HepG2 (cell line): Measurements from ENCODE around the gene NRP1.

Source experiments
- ARID2 ChIP-seq: sonication (generic); formaldehyde crosslinking; IDR thresholded peaks from 2 replicates; pipeline ENCODE4 v1.8.1; 2022; ENCODE audit warnings: mild to moderate bottlenecking, missing genetic modification reagents, borderline replicate concordance
- CHD2 ChIP-seq: IDR thresholded peaks from 2 replicates; pipeline ENCODE4 v1.6.1; 2011; ENCODE audit warnings: low read depth, low read length, improper control_type of control experiment
- CTCF ChIP-seq: sonication (generic); formaldehyde crosslinking; IDR thresholded peaks from 2 replicates; pipeline ENCODE4 v1.5.0; 2020; ENCODE audit warnings: mild to moderate bottlenecking, missing genetic modification reagents, moderate library complexity
- HMG20B ChIP-seq: conservative IDR thresholded peaks from 2 replicates; pipeline ENCODE4 v1.6.1; 2016; ENCODE audit warnings: missing genetic modification reagents, missing compliant biosample characterization
- KDM6A ChIP-seq: IDR thresholded peaks from 2 replicates; pipeline ENCODE4 v1.6.1; 2016; ENCODE audit warnings: low read depth
- MED1 ChIP-seq: sonication (generic); formaldehyde crosslinking; IDR thresholded peaks from 2 replicates; pipeline ENCODE4 v1.4.0; 2020; ENCODE audit warnings: missing genetic modification reagents
- MYC ChIP-seq: sonication (generic); formaldehyde crosslinking; IDR thresholded peaks from 2 replicates; pipeline ENCODE4 v1.9.0; 2021; ENCODE audit warnings: missing genetic modification reagents, borderline replicate concordance
- POLR2A ChIP-seq, 2 experiments: IDR thresholded peaks; 2 replicates each; pipeline ENCODE4 v1.6.1; 2011; ENCODE audit warnings: low read depth in 2 of 2, low read length in 2 of 2, mild to moderate bottlenecking in 1 of 2, moderate library complexity in 1 of 2; ENCODE audit not compliant: insufficient read depth in 1 of 2
- SMAD3 ChIP-seq: sonication (generic); formaldehyde crosslinking; IDR thresholded peaks from 2 replicates; pipeline ENCODE4 v1.4.0; 2020; ENCODE audit warnings: missing genetic modification reagents
- ZNF704 ChIP-seq: sonication (generic); formaldehyde crosslinking; IDR thresholded peaks from 2 replicates; pipeline ENCODE4 v1.8.1; 2023; ENCODE audit warnings: mild to moderate bottlenecking, inconsistent platforms, moderate library complexity, missing genetic modification reagents, borderline replicate concordance

- no peak for TF ChIP-seq MYC (CRISPR knock-in tag)
- no peak for TF ChIP-seq SMAD3 (CRISPR knock-in tag)
- no peak for TF ChIP-seq ZNF704
- TF ChIP-seq KDM6A (CRISPR knock-in tag) = no peak
- no peak for TF ChIP-seq MED1 (CRISPR knock-in tag)
- no peak for TF ChIP-seq CTCF
- no peak for TF ChIP-seq HMG20B
- TF ChIP-seq ARID2 (CRISPR knock-in tag) = no peak
- no peak for TF ChIP-seq POLR2A (IDR thresholded peaks at IDR 0.05; ENCODE audit: insufficient read depth in 1 of 2, low read depth in 2 of 2, low read length in 2 of 2)
- TF ChIP-seq CHD2 = no peak
Measured at GRCh38 chr10:33164060-33164709, 170.3 kb downstream of the NRP1 start.
